Stomach (tissue), 9 donors: ENCODE measurements around the gene FASTK. TPM values are rescaled to one million over a fixed set of nuclear protein-coding genes. Genes with fewer than 3 reads are reported as not detected.
A peak's percentile ranks its signal among the peaks of the same experiment; 100 is the strongest.

ENCODE experiments used
- DNase-seq, 2 donors: peaks; one replicate each; pipeline versions ENCODE4 v3.0.0 to v3.0.0-alpha.2; 2013 to 2019
- H3K27ac ChIP-seq, 5 donors: fragments of 200-600 bp in 4 of 5; sonication (generic) in 4 of 5; one replicate each; pipeline ENCODE4 v1.5.1; 2013 to 2019; ENCODE audit warnings: mild to moderate bottlenecking in 1 of 5, moderate library complexity in 1 of 5
- H3K27me3 ChIP-seq, 3 donors: fragments of 200-600 bp; sonication (generic); one replicate each; pipeline ENCODE4 v1.5.1; 2017 to 2019; ENCODE audit warnings: mixed run types in 1 of 3
- H3K36me3 ChIP-seq, 4 donors: fragments of 200-600 bp; sonication (generic); 1 replicate in 3 of 4; 2 replicates in 1 of 4; pipeline ENCODE4 v1.5.1; 2016 to 2019
- H3K4me1 ChIP-seq, 4 donors: fragments of 200-600 bp; sonication (generic); one replicate each; pipeline ENCODE4 v1.5.1; 2016 to 2019
- H3K4me3 ChIP-seq, 4 donors: fragments of 200-600 bp; sonication (generic) in 3 of 4; one replicate each; pipeline ENCODE4 v1.5.1; 2016 to 2019; ENCODE audit warnings: mild to moderate bottlenecking in 1 of 4
- H3K9me3 ChIP-seq, 4 donors: fragments of 200-600 bp; sonication (generic); one replicate each; pipeline ENCODE4 v1.5.1; 2016 to 2019
- CTCF ChIP-seq, 7 experiments: fragments of 450-650 bp in 4 of 7; fragments of 200-600 bp in 3 of 7; sonication (generic) in 3 of 7; IDR thresholded peaks; one replicate each; pipeline ENCODE4 v1.5.1; 2016 to 2019; ENCODE audit warnings: antibody characterized with exemption in 7 of 7, control low read depth in 2 of 7, mild to moderate bottlenecking in 1 of 7
- EP300 ChIP-seq: sonication (generic); formaldehyde crosslinking; IDR thresholded peaks from one replicate; pipeline ENCODE4 v1.6.1; 2017; ENCODE audit warnings: antibody characterized with exemption
- POLR2A ChIP-seq, 4 donors: fragments of 450-650 bp; IDR thresholded peaks; one replicate each; pipeline ENCODE4 v1.6.1; 2016; ENCODE audit warnings: antibody characterized with exemption in 4 of 4, control low read depth in 2 of 4, mild to moderate bottlenecking in 1 of 4, moderate library complexity in 1 of 4
- POLR2AphosphoS5 ChIP-seq, 3 donors: sonication (generic); formaldehyde crosslinking; IDR thresholded peaks; one replicate each; pipeline ENCODE4 v1.6.1; 2016; ENCODE audit warnings: antibody characterized with exemption in 3 of 3
- WGBS, 5 donors: extraction: QIAGEN DNeasy Blood & Tissue Kit in 3 of 5; methylation state at CpG; one replicate each; pipeline versions ENCODE4 v1.1.5 to v1.1.7; 2013 to 2018; 5-methylcytosine and 5-hydroxymethylcytosine counted together
- intact Hi-C: fragments of 100-400 bp; cut with DNase I; formaldehyde crosslinking; loops from one replicate; pipeline ENCODE4 v1.15.1; 2023; ENCODE audit warnings: low total_unique reads
- polyA plus RNA-seq, 3 donors: library from polyadenylated mRNA; stranded (reverse); fragments of 200-250 nt; gene quantifications; one replicate each; pipeline ENCODE4 v1.2.3, GENCODE V29; 2013
- total RNA-seq, 5 donors: library from RNA; depleted of rRNA; stranded (reverse); fragments of >200 nt; gene quantifications; one replicate each; pipeline versions ENCODE4 v1.1.0 to v1.2.3, GENCODE V29; 2014 to 2016
- donor health status: healthy with polysubstance abuse.
- donor health status: Bipolar disorder and iron deficiency.
- donor health status: healthy.

FASTK gene
- total and polyA plus RNA-seq, 8 donors: 40.0 to 415 (median 122) TPM

- H3K27ac ChIP-seq: no peak overlapping the region
- H3K9me3 ChIP-seq: no peaks in the 10 kb centered on the region
- peaks cover 0 to 48% (median 22%) of the 10 kb centered on the region in 4 donors for H3K4me1 ChIP-seq
- peaks cover 0 to 19% (median 12%) of the 10 kb centered on the region in 4 donors for H3K36me3 ChIP-seq
- TF ChIP-seq EP300: no peak
- TF ChIP-seq POLR2AphosphoS5 (IDR thresholded peaks at IDR 0.05): no peak
- TF ChIP-seq POLR2A (IDR thresholded peaks at IDR 0.05): no peak
- TF ChIP-seq CTCF (IDR thresholded peaks at IDR 0.05): no peak
- no peaks in the 10 kb centered on the region for H3K27me3 ChIP-seq
- no peak overlapping the region for H3K4me3 ChIP-seq
- intact Hi-C loops: no loop called here
- no peak for DNase-seq
- 71 to 84% (median 78%) methylated on average over 3 of the region's 3 CpGs for WGBS, 5 donors
Measured at GRCh38 chr7:151102991-151103390, 22.4 kb upstream of the FASTK start.

GRCh38 chr7:151101621-151102396, 21.2 kb upstream of the FASTK start:
- H3K27ac ChIP-seq: no peak overlapping the region
- no peaks in the 10 kb centered on the region for H3K27me3 ChIP-seq
- DNase-seq: no peak
- no peak for TF ChIP-seq EP300
- TF ChIP-seq POLR2A (IDR thresholded peaks at IDR 0.05): no peak
- no peak for TF ChIP-seq CTCF (IDR thresholded peaks at IDR 0.05)
- no peak for TF ChIP-seq POLR2AphosphoS5 (IDR thresholded peaks at IDR 0.05)
- intact Hi-C loops: no loop called here
- H3K36me3 ChIP-seq: peaks cover 0 to 19% (median 12%) of the 10 kb centered on the region in 4 donors
- 83 to 88% (median 85%) methylated on average over 21 to 24 of the region's 24 CpGs for WGBS, 5 donors
- H3K4me3 ChIP-seq: no peak overlapping the region
- peaks cover 0 to 48% (median 22%) of the 10 kb centered on the region in 4 donors for H3K4me1 ChIP-seq
- H3K9me3 ChIP-seq: no peaks in the 10 kb centered on the region

GRCh38 chr7:151100921-151101320, 20.3 kb upstream of the FASTK start:
- H3K36me3 ChIP-seq: peaks cover 0 to 12% (median 10%) of the 10 kb centered on the region in 4 donors
- WGBS, 5 donors: 91 to 98% (median 92%) methylated on average over 7 to 10 of the region's 10 CpGs
- TF ChIP-seq POLR2AphosphoS5 (IDR thresholded peaks at IDR 0.05): no peak
- no peak for TF ChIP-seq CTCF (IDR thresholded peaks at IDR 0.05)
- no peak for TF ChIP-seq EP300
- TF ChIP-seq POLR2A (IDR thresholded peaks at IDR 0.05): no peak
- H3K4me3 ChIP-seq: no peak overlapping the region
- no peak overlapping the region for H3K27ac ChIP-seq
- no peak for DNase-seq
- H3K4me1 ChIP-seq: peaks cover 0 to 53% (median 22%) of the 10 kb centered on the region in 4 donors
- H3K27me3 ChIP-seq: no peaks in the 10 kb centered on the region
- intact Hi-C loops: no loop called here
- no peaks in the 10 kb centered on the region for H3K9me3 ChIP-seq

GRCh38 chr7:151099486-151100211, 19.0 kb upstream of the FASTK start:
- no peak for TF ChIP-seq POLR2AphosphoS5 (IDR thresholded peaks at IDR 0.05)
- no peak for TF ChIP-seq POLR2A (IDR thresholded peaks at IDR 0.05)
- no peak for TF ChIP-seq EP300
- TF ChIP-seq CTCF (IDR thresholded peaks at IDR 0.05): no peak
- 66 to 80% (median 74%) methylated on average over 13 to 20 of the region's 20 CpGs for WGBS, 5 donors
- DNase-seq: peak in 1 of 2 donors; percentile 23
- peaks cover 0 to 59% (median 18%) of the 10 kb centered on the region in 4 donors for H3K4me1 ChIP-seq
- no peaks in the 10 kb centered on the region for H3K27me3 ChIP-seq
- peaks cover 0 to 9% (median 6%) of the 10 kb centered on the region in 4 donors for H3K36me3 ChIP-seq
- no peak overlapping the region for H3K4me3 ChIP-seq
- intact Hi-C loops: no loop called here
- H3K27ac ChIP-seq: no peak overlapping the region
- no peaks in the 10 kb centered on the region for H3K9me3 ChIP-seq
